ENCODE results near the gene CRYGB. TPM values are rescaled to one million over a fixed set of nuclear protein-coding genes. Genes with fewer than 3 reads are reported as not detected.

CRYGB gene
- total and polyA plus RNA-seq, 2 of the 13 experiments (the other 11 are each of a cell fraction or from before 2014, with no cell fraction given): not detected

DNA sequence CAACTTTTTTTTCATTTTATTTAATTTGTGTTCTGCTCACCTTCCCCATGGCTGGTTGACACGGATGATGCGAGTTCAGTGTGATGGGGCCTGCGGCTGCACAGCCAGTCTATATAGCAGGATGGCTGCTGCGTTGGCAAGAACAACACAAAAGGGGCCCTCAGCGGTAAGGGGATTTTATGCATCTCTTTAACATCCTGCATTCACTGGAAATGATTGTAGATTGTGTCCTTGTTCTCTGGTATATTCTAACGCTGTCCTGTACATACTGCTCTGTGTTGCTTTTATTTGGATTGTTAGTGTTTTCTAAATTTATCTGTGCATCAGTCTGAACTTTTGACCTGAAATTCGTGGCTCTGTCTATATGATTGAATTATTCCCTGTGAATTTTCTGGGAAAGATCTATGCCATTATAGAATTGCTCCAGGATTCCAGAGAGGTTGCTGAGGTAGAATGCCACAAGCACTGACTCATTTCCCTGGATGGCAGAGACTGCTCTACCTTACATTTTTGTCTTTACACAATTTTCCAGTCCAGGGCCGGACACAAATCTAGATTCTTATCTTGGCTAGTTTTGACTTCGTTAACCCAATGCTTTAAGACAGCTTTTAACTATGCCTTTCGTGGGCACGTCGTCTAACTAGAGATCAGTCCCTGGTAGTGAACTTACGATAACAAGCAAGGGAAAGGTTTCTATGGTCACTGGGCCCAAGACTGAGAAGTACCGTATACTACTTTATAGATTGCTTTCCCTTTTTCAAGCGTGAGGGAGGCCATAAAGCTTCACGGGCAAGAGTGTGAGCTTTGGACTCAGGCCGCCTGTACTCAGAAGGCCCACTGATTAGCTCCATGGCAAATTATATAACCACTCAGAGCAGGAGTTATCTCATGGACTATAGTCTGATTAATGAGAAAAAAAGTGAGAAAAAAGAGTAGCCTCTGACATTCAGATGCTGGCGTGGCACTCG, 15.9 kb downstream of the CRYGB start, which contains the start of gene CRYGC (continued):
- TF ChIP-seq, protein P1, sequence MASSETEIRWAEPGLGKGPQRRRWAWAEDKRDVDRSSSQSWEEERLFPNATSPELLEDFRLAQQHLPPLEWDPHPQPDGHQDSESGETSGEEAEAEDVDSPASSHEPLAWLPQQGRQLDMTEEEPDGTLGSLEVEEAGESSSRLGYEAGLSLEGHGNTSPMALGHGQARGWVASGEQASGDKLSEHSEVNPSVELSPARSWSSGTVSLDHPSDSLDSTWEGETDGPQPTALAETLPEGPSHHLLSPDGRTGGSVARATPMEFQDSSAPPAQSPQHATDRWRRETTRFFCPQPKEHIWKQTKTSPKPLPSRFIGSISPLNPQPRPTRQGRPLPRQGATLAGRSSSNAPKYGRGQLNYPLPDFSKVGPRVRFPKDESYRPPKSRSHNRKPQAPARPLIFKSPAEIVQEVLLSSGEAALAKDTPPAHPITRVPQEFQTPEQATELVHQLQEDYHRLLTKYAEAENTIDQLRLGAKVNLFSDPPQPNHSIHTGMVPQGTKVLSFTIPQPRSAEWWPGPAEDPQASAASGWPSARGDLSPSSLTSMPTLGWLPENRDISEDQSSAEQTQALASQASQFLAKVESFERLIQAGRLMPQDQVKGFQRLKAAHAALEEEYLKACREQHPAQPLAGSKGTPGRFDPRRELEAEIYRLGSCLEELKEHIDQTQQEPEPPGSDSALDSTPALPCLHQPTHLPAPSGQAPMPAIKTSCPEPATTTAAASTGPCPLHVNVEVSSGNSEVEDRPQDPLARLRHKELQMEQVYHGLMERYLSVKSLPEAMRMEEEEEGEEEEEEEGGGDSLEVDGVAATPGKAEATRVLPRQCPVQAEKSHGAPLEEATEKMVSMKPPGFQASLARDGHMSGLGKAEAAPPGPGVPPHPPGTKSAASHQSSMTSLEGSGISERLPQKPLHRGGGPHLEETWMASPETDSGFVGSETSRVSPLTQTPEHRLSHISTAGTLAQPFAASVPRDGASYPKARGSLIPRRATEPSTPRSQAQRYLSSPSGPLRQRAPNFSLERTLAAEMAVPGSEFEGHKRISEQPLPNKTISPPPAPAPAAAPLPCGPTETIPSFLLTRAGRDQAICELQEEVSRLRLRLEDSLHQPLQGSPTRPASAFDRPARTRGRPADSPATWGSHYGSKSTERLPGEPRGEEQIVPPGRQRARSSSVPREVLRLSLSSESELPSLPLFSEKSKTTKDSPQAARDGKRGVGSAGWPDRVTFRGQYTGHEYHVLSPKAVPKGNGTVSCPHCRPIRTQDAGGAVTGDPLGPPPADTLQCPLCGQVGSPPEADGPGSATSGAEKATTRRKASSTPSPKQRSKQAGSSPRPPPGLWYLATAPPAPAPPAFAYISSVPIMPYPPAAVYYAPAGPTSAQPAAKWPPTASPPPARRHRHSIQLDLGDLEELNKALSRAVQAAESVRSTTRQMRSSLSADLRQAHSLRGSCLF (CRISPR knock-in tag; IDR thresholded peaks at IDR 0.05; ENCODE audit: borderline replicate concordance): no peak
- TF ChIP-seq ZBTB38 (CRISPR knock-in tag; IDR thresholded peaks at IDR 0.05) (no peak), ISL2 (CRISPR knock-in tag; IDR thresholded peaks at IDR 0.05) (peak; percentile 24; the same call in 1 of the 2 replicates), ZNF329 (CRISPR knock-in tag; IDR thresholded peaks at IDR 0.05; ENCODE audit: low read depth) (no peak), SMAD3 (CRISPR knock-in tag; IDR thresholded peaks at IDR 0.05) (0 out of 2 replicates have a peak, but pooled peaks have one; percentile 42), SNRNP70 (IDR thresholded peaks at IDR 0.05; ENCODE audit: low read depth, low read length) (no peak), ZNF652 (CRISPR knock-in tag; IDR thresholded peaks at IDR 0.05; ENCODE audit: borderline replicate concordance, low read depth) (peak; percentile 54; the same call in 1 of the 2 replicates), STAG1 (CRISPR knock-in tag; IDR thresholded peaks at IDR 0.05) (no peak), NCOR1 (IDR thresholded peaks at IDR 0.05; ENCODE audit: borderline replicate concordance, low read length) (peak; percentile 69; the same call in 1 of the 2 replicates), JUN (CRISPR knock-in tag; IDR thresholded peaks at IDR 0.05) (0 out of 2 replicates have a peak, but pooled peaks have one; percentile 39), ZSCAN12 (CRISPR knock-in tag; IDR thresholded peaks at IDR 0.05) (no peak), ZFY (CRISPR knock-in tag; IDR thresholded peaks at IDR 0.05) (peak; percentile 75), ADNP (CRISPR knock-in tag; IDR thresholded peaks at IDR 0.05) (no peak), ZNF235 (CRISPR knock-in tag; IDR thresholded peaks at IDR 0.05; ENCODE audit: borderline replicate concordance) (no peak)
- TF ChIP-seq, protein P2, sequence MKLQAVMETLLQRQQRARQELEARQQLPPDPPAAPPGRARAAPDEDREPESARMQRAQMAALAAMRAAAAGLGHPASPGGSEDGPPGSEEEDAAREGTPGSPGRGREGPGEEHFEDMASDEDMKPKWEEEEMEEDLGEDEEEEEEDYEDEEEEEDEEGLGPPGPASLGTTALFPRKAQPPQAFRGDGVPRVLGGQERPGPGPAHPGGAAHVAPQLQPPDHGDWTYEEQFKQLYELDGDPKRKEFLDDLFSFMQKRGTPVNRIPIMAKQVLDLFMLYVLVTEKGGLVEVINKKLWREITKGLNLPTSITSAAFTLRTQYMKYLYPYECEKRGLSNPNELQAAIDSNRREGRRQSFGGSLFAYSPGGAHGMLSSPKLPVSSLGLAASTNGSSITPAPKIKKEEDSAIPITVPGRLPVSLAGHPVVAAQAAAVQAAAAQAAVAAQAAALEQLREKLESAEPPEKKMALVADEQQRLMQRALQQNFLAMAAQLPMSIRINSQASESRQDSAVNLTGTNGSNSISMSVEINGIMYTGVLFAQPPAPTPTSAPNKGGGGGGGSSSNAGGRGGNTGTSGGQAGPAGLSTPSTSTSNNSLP (IDR thresholded peaks at IDR 0.05; ENCODE audit: low read depth, low read length): no peak; the same call in 1 of the 2 replicates
- TF ChIP-seq, protein P3, sequence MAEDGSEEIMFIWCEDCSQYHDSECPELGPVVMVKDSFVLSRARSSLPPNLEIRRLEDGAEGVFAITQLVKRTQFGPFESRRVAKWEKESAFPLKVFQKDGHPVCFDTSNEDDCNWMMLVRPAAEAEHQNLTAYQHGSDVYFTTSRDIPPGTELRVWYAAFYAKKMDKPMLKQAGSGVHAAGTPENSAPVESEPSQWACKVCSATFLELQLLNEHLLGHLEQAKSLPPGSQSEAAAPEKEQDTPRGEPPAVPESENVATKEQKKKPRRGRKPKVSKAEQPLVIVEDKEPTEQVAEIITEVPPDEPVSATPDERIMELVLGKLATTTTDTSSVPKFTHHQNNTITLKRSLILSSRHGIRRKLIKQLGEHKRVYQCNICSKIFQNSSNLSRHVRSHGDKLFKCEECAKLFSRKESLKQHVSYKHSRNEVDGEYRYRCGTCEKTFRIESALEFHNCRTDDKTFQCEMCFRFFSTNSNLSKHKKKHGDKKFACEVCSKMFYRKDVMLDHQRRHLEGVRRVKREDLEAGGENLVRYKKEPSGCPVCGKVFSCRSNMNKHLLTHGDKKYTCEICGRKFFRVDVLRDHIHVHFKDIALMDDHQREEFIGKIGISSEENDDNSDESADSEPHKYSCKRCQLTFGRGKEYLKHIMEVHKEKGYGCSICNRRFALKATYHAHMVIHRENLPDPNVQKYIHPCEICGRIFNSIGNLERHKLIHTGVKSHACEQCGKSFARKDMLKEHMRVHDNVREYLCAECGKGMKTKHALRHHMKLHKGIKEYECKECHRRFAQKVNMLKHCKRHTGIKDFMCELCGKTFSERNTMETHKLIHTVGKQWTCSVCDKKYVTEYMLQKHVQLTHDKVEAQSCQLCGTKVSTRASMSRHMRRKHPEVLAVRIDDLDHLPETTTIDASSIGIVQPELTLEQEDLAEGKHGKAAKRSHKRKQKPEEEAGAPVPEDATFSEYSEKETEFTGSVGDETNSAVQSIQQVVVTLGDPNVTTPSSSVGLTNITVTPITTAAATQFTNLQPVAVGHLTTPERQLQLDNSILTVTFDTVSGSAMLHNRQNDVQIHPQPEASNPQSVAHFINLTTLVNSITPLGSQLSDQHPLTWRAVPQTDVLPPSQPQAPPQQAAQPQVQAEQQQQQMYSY (CRISPR knock-in tag; IDR thresholded peaks at IDR 0.05): no peak
- TF ChIP-seq, protein P4, sequence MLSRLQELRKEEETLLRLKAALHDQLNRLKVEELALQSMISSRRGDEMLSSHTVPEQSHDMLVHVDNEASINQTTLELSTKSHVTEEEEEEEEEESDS (CRISPR knock-in tag; IDR thresholded peaks at IDR 0.05; ENCODE audit: borderline replicate concordance): no peak

Data from HepG2 (cell line).